H1 (cell line): ENCODE measurements around the gene MRM1. TPM values are rescaled to one million over a fixed set of nuclear protein-coding genes. Genes with fewer than 3 reads are reported as not detected.
A peak's percentile ranks its signal among the peaks of the same experiment; 100 is the strongest.

Experiments used
- CTCF ChIA-PET: fragments of 300-600 bp; sonication (Branson Sonifier 250); formaldehyde crosslinking; loops from one replicate; lab custom pipeline; 2021; ENCODE audit not compliant: partially characterized antibody; lab: Charles Lee
- POLR2A ChIA-PET: fragments of 300-600 bp; sonication (Branson Sonifier 250); formaldehyde crosslinking; loops from one replicate; lab custom pipeline; 2021; ENCODE audit warnings: inconsistent platforms; ENCODE audit not compliant: partially characterized antibody; lab: Charles Lee
- DNase-seq, 2 experiments: peaks; one replicate each; pipeline versions ENCODE4 v3.0.0 to v3.0.0-alpha.2; 2010 to 2022; ENCODE audit warnings: low spot score in 2 of 2, low read depth in 1 of 2, mixed read lengths in 1 of 2
- FAIRE-seq: peaks from 2 replicates; lab custom pipeline; 2011; peaks lifted over from hg19 to GRCh38; lab: Jason Lieb, UNC
- H2AFZ ChIP-seq: 2 replicates; pipeline ENCODE4 v1.8.1; 2012; ENCODE audit warnings: low read length, inconsistent platforms
- H2AK5ac ChIP-seq: 2 replicates; pipeline ENCODE4 v1.6.1; 2013; ENCODE audit warnings: low read depth, low read length
- H2BK120ac ChIP-seq: replicated peaks from 2 replicates; pipeline ENCODE3; 2013; ENCODE audit warnings: low read depth, low read length, inconsistent platforms
- H2BK12ac ChIP-seq: 2 replicates; pipeline ENCODE4 v1.6.1; 2013; ENCODE audit warnings: low read depth, low read length
- H2BK15ac ChIP-seq: 2 replicates; pipeline ENCODE4 v1.6.1; 2013; ENCODE audit warnings: low read length
- H2BK20ac ChIP-seq: 2 replicates; pipeline ENCODE4 v1.6.1; 2013; ENCODE audit warnings: low read length
- H2BK5ac ChIP-seq: 2 replicates; pipeline ENCODE4 v1.6.1; 2013; ENCODE audit warnings: low read depth, low read length
- H3K14ac ChIP-seq: 2 replicates; pipeline ENCODE4 v1.6.1; 2013; ENCODE audit warnings: inconsistent platforms; ENCODE audit not compliant: insufficient read length
- H3K18ac ChIP-seq: 2 replicates; pipeline ENCODE4 v1.6.1; 2013; ENCODE audit warnings: low read length; ENCODE audit errors: extremely low read depth
- H3K23ac ChIP-seq: 2 replicates; pipeline ENCODE4 v1.6.1; 2013; ENCODE audit warnings: inconsistent platforms; ENCODE audit not compliant: insufficient read length
- H3K23me2 ChIP-seq: 2 replicates; pipeline ENCODE4 v1.6.1; 2013; ENCODE audit warnings: low read depth, low read length
- H3K27ac ChIP-seq: 2 replicates; pipeline ENCODE4 v1.6.1; 2011; ENCODE audit warnings: low read depth, low read length, inconsistent platforms
- H3K27me3 ChIP-seq, 4 experiments: replicated peaks in 1 of 4; 1 replicate in 1 of 4; 2 replicates in 3 of 4; pipeline versions ENCODE4 v1.6.1 to v1.8.1; 2011 to 2013; ENCODE audit warnings: low read length in 3 of 4, mild to moderate bottlenecking in 3 of 4, inconsistent platforms in 2 of 4, mixed read lengths in 2 of 4, moderate library complexity in 1 of 4; ENCODE audit not compliant: control insufficient read depth in 3 of 4, insufficient read depth in 3 of 4; ENCODE audit errors: extremely low read depth in 1 of 4
- H3K36me3 ChIP-seq, 4 experiments: 2 replicates each; pipeline versions ENCODE4 v1.6.1 to v1.8.1; 2011 to 2013; ENCODE audit warnings: mild to moderate bottlenecking in 4 of 4, low read length in 3 of 4, moderate library complexity in 2 of 4, control low read depth in 1 of 4, inconsistent platforms in 1 of 4; ENCODE audit not compliant: insufficient read depth in 4 of 4, control insufficient read depth in 2 of 4
- H3K4ac ChIP-seq: replicated peaks from 2 replicates; pipeline ENCODE3; 2013; ENCODE audit warnings: low read length, low read depth, mixed read lengths, inconsistent platforms; ENCODE audit not compliant: insufficient read length
- H3K4me1 ChIP-seq, 4 experiments: replicated peaks in 1 of 4; 1 replicate in 1 of 4; 2 replicates in 3 of 4; pipeline versions ENCODE4 v1.6.1 to v1.8.1; 2011 to 2013; ENCODE audit warnings: low read length in 3 of 4, inconsistent platforms in 2 of 4, mixed read lengths in 1 of 4; ENCODE audit not compliant: insufficient read depth in 4 of 4, control insufficient read depth in 3 of 4
- H3K4me2 ChIP-seq, 2 experiments: 2 replicates each; pipeline versions ENCODE4 v1.6.1 to v1.8.1; 2011 to 2013; ENCODE audit warnings: low read depth in 2 of 2, low read length in 2 of 2, control low read depth in 1 of 2, inconsistent platforms in 1 of 2, mild to moderate bottlenecking in 1 of 2; ENCODE audit not compliant: insufficient read depth in 1 of 2
- H3K4me3 ChIP-seq, 4 experiments: fragments of 200-600, 300-600 bp in 1 of 4; sonication (generic), shearing (Covaris generic), sonication (Bioruptor Twin) in 1 of 4; 2 replicates each; pipeline versions ENCODE4 v1.5.1 to v1.8.1; 2011 to 2016; ENCODE audit warnings: low read length in 4 of 4, low read depth in 3 of 4, control low read depth in 2 of 4, inconsistent platforms in 2 of 4, mild to moderate bottlenecking in 2 of 4, mixed read lengths in 1 of 4, moderate library complexity in 1 of 4; ENCODE audit not compliant: insufficient read depth in 2 of 4; ENCODE audit errors: extremely low read depth in 1 of 4
- H3K56ac ChIP-seq: replicated peaks from 2 replicates; pipeline ENCODE3; 2013; ENCODE audit warnings: low read depth, mild to moderate bottlenecking, mixed read lengths, low read length, inconsistent platforms; ENCODE audit not compliant: insufficient read length
- H3K79me1 ChIP-seq: 2 replicates; pipeline ENCODE4 v1.6.1; 2013; ENCODE audit warnings: low read depth, low read length, control low read depth
- H3K79me2 ChIP-seq, 2 experiments: 2 replicates each; pipeline versions ENCODE4 v1.6.1 to v1.8.1; 2012 to 2013; ENCODE audit warnings: low read length in 2 of 2, mild to moderate bottlenecking in 2 of 2, inconsistent platforms in 1 of 2; ENCODE audit not compliant: insufficient read depth in 2 of 2, control insufficient read depth in 1 of 2
- H3K9ac ChIP-seq, 4 experiments: replicated peaks in 1 of 4; 1 replicate in 1 of 4; 2 replicates in 3 of 4; pipeline versions ENCODE4 v1.6.1 to v1.8.1; 2011 to 2013; ENCODE audit warnings: low read depth in 3 of 4, low read length in 3 of 4, control low read depth in 2 of 4, mild to moderate bottlenecking in 2 of 4, moderate library complexity in 2 of 4, inconsistent platforms in 1 of 4; ENCODE audit errors: extremely low read depth in 1 of 4
- H3K9me3 ChIP-seq, 2 experiments: 2 replicates each; pipeline versions ENCODE4 v1.6.1 to v1.8.1; 2012 to 2013; ENCODE audit warnings: mild to moderate bottlenecking in 2 of 2, moderate library complexity in 2 of 2, control low read depth in 1 of 2, inconsistent platforms in 1 of 2, low read depth in 1 of 2, low read length in 1 of 2, mixed read lengths in 1 of 2; ENCODE audit not compliant: insufficient read depth in 2 of 2
- H4K20me1 ChIP-seq, 2 experiments: replicated peaks in 1 of 2; 2 replicates each; pipeline versions ENCODE3 to v1.8.1; 2011 to 2013; ENCODE audit warnings: inconsistent platforms in 2 of 2, low read length in 2 of 2, mild to moderate bottlenecking in 1 of 2; ENCODE audit not compliant: insufficient read depth in 2 of 2, control insufficient read depth in 1 of 2
- H4K5ac ChIP-seq: 2 replicates; pipeline ENCODE4 v1.6.1; 2013; ENCODE audit warnings: low read length, low read depth, mixed read lengths, inconsistent platforms; ENCODE audit not compliant: insufficient read length
- H4K8ac ChIP-seq: 2 replicates; pipeline ENCODE4 v1.8.0; 2013; ENCODE audit warnings: mild to moderate bottlenecking, moderate library complexity, low read length, inconsistent platforms; ENCODE audit not compliant: insufficient read depth; ENCODE audit errors: extremely low read depth
- H4K91ac ChIP-seq: replicated peaks from 2 replicates; pipeline ENCODE3; 2013; ENCODE audit warnings: low read length, mixed read lengths, inconsistent platforms; ENCODE audit not compliant: insufficient read length
- CREB1 ChIP-seq: IDR thresholded peaks from 2 replicates; pipeline ENCODE4 v1.6.1; 2012; ENCODE audit warnings: inconsistent platforms
- CTCF ChIP-seq, 3 experiments: IDR thresholded peaks; 1 replicate in 2 of 3; 2 replicates in 1 of 3; pipeline versions ENCODE4 v1.5.1 to v1.6.1; 2011; ENCODE audit warnings: low read length in 3 of 3, mild to moderate bottlenecking in 3 of 3, inconsistent platforms in 2 of 3, low read depth in 1 of 3, moderate library complexity in 1 of 3; ENCODE audit not compliant: insufficient read depth in 1 of 3; ENCODE audit errors: control extremely low read depth in 1 of 3
- EGR1 ChIP-seq: IDR thresholded peaks from 2 replicates; pipeline ENCODE4 v1.6.1; 2011; ENCODE audit warnings: low read depth, low read length, borderline replicate concordance
- KDM4A ChIP-seq: IDR thresholded peaks from one replicate; pipeline ENCODE4 v1.7.1; 2012; ENCODE audit warnings: low read depth, mild to moderate bottlenecking, moderate library complexity, low read length, inconsistent platforms; ENCODE audit not compliant: severe bottlenecking
- POLR2AphosphoS5 ChIP-seq: IDR thresholded peaks from 2 replicates; pipeline ENCODE4 v1.6.1; 2011; ENCODE audit warnings: low read depth, low read length
- RNF2 ChIP-seq: fragments of 200-900, 300-1000 bp; sonication (generic); IDR thresholded peaks from 2 replicates; pipeline ENCODE4 v1.7.1; 2016; ENCODE audit warnings: borderline replicate concordance, low read depth, mild to moderate bottlenecking, antibody characterized with exemption, low read length; ENCODE audit not compliant: poor library complexity, severe bottlenecking; ENCODE audit errors: missing control alignments
- SUZ12 ChIP-seq: fragments of 200-600 bp; sonication (generic); IDR thresholded peaks from 2 replicates; pipeline ENCODE4 v1.6.1; 2012; ENCODE audit warnings: mild to moderate bottlenecking, inconsistent platforms, low read length, moderate library complexity, mixed read lengths
- ZNF274 ChIP-seq: IDR thresholded peaks from 2 replicates; pipeline ENCODE4 v1.7.0; 2012; ENCODE audit warnings: low read length, borderline replicate concordance; ENCODE audit errors: extremely low read depth
- WGBS, 2 experiments: shearing (Covaris generic) in 1 of 2; methylation state at CpG; one replicate each; pipeline versions ENCODE4 v1.1.6 to v1.1.7; 2013 to 2015; ENCODE audit warnings: low lambda C conversion rate in 2 of 2, mixed read lengths in 2 of 2, inconsistent platforms in 1 of 2, low coverage in 1 of 2, missing lambda C conversion rate in 1 of 2; ENCODE audit not compliant: insufficient replicate concordance in 2 of 2, insufficient coverage in 1 of 2, insufficient read length in 1 of 2; ENCODE audit errors: extremely low coverage in 1 of 2, missing lambda C conversion rate in 1 of 2; 5-methylcytosine and 5-hydroxymethylcytosine counted together
- polyA plus RNA-seq, 7 experiments: library from polyadenylated mRNA; depleted of rRNA in 3 of 7; stranded (reverse) in 5 of 7; unstranded in 2 of 7; fragments of >200 nt in 5 of 7; fragments of 200-250 nt in 2 of 7; gene quantifications; 1 replicate in 5 of 7; 2 replicates in 1 of 7; 4 replicates in 1 of 7; pipeline versions ENCODE4 v1.2.1 to v1.2.3, GENCODE V29; 2011 to 2013; ENCODE audit warnings: missing spikeins in 2 of 7, mixed read lengths in 2 of 7
- total RNA-seq: library from RNA; stranded (reverse); fragmentation: NEBNext Ultra II Directional; extraction: Animal tissue kit (Norgen Biotek cat#: 25700); gene quantifications from 2 replicates; pipeline ENCODE4 v1.2.1, GENCODE V29; 2021

The MRM1 gene
- total and polyA plus RNA-seq, 2 of the 8 experiments (the other 6 are each of a cell fraction or from before 2014, with no cell fraction given), result 9.9 to 11.2 TPM

GRCh38 chr17:36641877-36642845 lies 40.8 kb downstream of the MRM1 start:
- Histone ChIP-seq H3K27ac (no peak overlapping the region), H3K79me2 (no peaks in the 10 kb centered on the region), H3K14ac (no peak overlapping the region), H3K4ac (no peak overlapping the region), H3K27me3 (peaks cover 19 to 47% (median 45%) of the 10 kb centered on the region in 4 experiments), H3K18ac (no peak overlapping the region), H4K8ac (peak overlapping the region; percentile 59), H2BK120ac (no peak overlapping the region), H2BK5ac (no peak overlapping the region), H4K91ac (no peak overlapping the region), H3K4me2 (peak overlapping the region; percentile 61 to 97), H2BK12ac (no peak overlapping the region; the same call in 1 of the 2 replicates), H3K9me3 (no peaks in the 10 kb centered on the region), H2BK20ac (no peak overlapping the region), H3K23me2 (peaks cover 11% of the 10 kb centered on the region), H3K79me1 (no peaks in the 10 kb centered on the region), H4K5ac (no peak overlapping the region), H2AFZ (no peak overlapping the region; the same call in 1 of the 2 replicates), H3K56ac (no peak overlapping the region), H3K23ac (no peak overlapping the region), H3K9ac (no peak overlapping the region), H4K20me1 (peaks cover 0 to under 1% of the 10 kb centered on the region in 2 experiments), H3K4me1 (peaks cover 0 to 6% (median 2%) of the 10 kb centered on the region in 4 experiments; a peak in 6 of 7 replicates), H2BK15ac (peak overlapping the region; percentile 88; the same call in 1 of the 2 replicates), H2AK5ac (no peak overlapping the region), H3K4me3 (peak overlapping the region; percentile 37 to 70 (median 65)), H3K36me3 (no peaks in the 10 kb centered on the region)
- WGBS, 2 experiments, result 8% methylated on average over 42 of the region's 64 CpGs; no CpG with 5 or more reads in 1 of the 2 experiments
- ChIA-PET POLR2A (interaction anchor here (1.0 to 2.0 kb wide), 4 partner anchors 16 to 134 kb away, joined by 3 to 7 read pairs (median 3); no protein-coding TSS in a partner anchor), CTCF (interaction anchor here (0.6 to 7.5 kb wide), 11 partner anchors 9 to 405 kb away, joined by 3 to 48 read pairs (median 6); partner anchors contain the start of gene MRM1)
- no peak for FAIRE-seq
- DNase-seq, result no peak
- TF ChIP-seq EGR1, result no peak
- TF ChIP-seq SUZ12, result peak; percentile 75
- TF ChIP-seq CREB1, result no peak
- TF ChIP-seq POLR2AphosphoS5, result no peak
- peak; percentile 62 for TF ChIP-seq KDM4A
- TF ChIP-seq RNF2, result peak; percentile 49
- no peak for TF ChIP-seq CTCF (IDR thresholded peaks at IDR 0.05; ENCODE audit: control extremely low read depth in 1 of 3, insufficient read depth in 1 of 3, low read depth in 1 of 3, low read length in 3 of 3)
- no peak for TF ChIP-seq ZNF274
